Activated CD4-positive, alpha-beta T cell treated with anti-CD3 and anti-CD28 coated beads, Interleukin-10, Interleukin-2, amounts not matched to agents 100 ng/mL and 50 ng/mL, durations not matched to agents 16 hours and 8 hours (primary cell): Measurements from ENCODE around the gene NACA2.
"Not testable (repeated sequence)": the region's sequence is repeated elsewhere in the genome, so short reads cannot be mapped to it uniquely, and the experiment has no call there.

Experiments
- DNase-seq: peaks from one replicate; pipeline ENCODE4 v3.0.0-alpha.2; 2020

NACA2 gene

GRCh38 chr17:61575352-61575975 lies 15.6 kb downstream of the NACA2 start:
- DNase-seq: no peak

- DNase-seq: peak; percentile 4
Observed at GRCh38 chr17:61574542-61575351, 16.3 kb downstream of the NACA2 start.

GRCh38 chr17:61572547-61572946 lies 18.5 kb downstream of the NACA2 start:
- DNase-seq: not testable (repeated sequence)

GRCh38 chr17:61571624-61572023 lies 19.4 kb downstream of the NACA2 start:
- DNase-seq: no peak

- peak; percentile 21 for DNase-seq
Observed at GRCh38 chr17:61570118-61570517, 20.9 kb downstream of the NACA2 start.

GRCh38 chr17:61569525-61569924 lies 21.5 kb downstream of the NACA2 start:
- DNase-seq: not testable (repeated sequence)

- DNase-seq: no peak
Observed at GRCh38 chr17:61568219-61569072, 22.6 kb downstream of the NACA2 start.

- DNase-seq: no peak
Observed at GRCh38 chr17:61567045-61567802, 23.8 kb downstream of the NACA2 start.

GRCh38 chr17:61566448-61566847 lies 24.6 kb downstream of the NACA2 start:
- DNase-seq: not testable (repeated sequence)

- DNase-seq: not testable (repeated sequence)
Observed at GRCh38 chr17:61565850-61566249, 25.2 kb downstream of the NACA2 start.

- DNase-seq: no peak
Observed at GRCh38 chr17:61565213-61565612, 25.8 kb downstream of the NACA2 start.

- DNase-seq: no peak
Observed at GRCh38 chr17:61562287-61562686, 28.7 kb downstream of the NACA2 start.

GRCh38 chr17:61561354-61561753 lies 29.7 kb downstream of the NACA2 start:
- no peak for DNase-seq

- DNase-seq: no peak
Observed at GRCh38 chr17:61560071-61560470, 30.9 kb downstream of the NACA2 start.

- no peak for DNase-seq
Observed at GRCh38 chr17:61556224-61557188, 34.5 kb downstream of the NACA2 start.

GRCh38 chr17:61555127-61555566 lies 35.9 kb downstream of the NACA2 start:
- DNase-seq: no peak

- DNase-seq: no peak
Observed at GRCh38 chr17:61554209-61554608, 36.8 kb downstream of the NACA2 start.

- not testable (repeated sequence) for DNase-seq
Observed at GRCh38 chr17:61552560-61552959, 38.5 kb downstream of the NACA2 start.

- DNase-seq: peak; percentile 24
Observed at GRCh38 chr17:61551255-61551742, 39.7 kb downstream of the NACA2 start.

GRCh38 chr17:61547113-61547512 lies 43.9 kb downstream of the NACA2 start:
- DNase-seq: no peak

GRCh38 chr17:61545335-61545938 lies 45.6 kb downstream of the NACA2 start:
- DNase-seq: no peak
